K562 (cell line): ENCODE data around the gene TMEM132D. TPM values are rescaled to one million over a fixed set of nuclear protein-coding genes. Genes with fewer than 3 reads are reported as not detected.

Experiments
- ATAC-seq: fragments of 200-7000 bp; cut with Tn5 transposase; 3 replicates; pipeline ENCODE4 v1.9.1; 2020; ENCODE audit warnings: moderate library complexity
- BruUV-seq: library from RNA; stranded (reverse); fragments of 400-500 nt; replicated peaks from 2 replicates; lab custom pipeline; 2021; lab: Mats Ljungman, UMichigan
- CTCF ChIA-PET: fragments of 300-600 bp; formaldehyde crosslinking; extraction: SDS; loops from one replicate; lab custom pipeline; 2021; ENCODE audit warnings: low intra/inter-chr PET ratio; lab: Yijun Ruan, JAX
- POLR2A ChIA-PET: fragments of 300-600, 350-650 bp; sonication (Branson Sonifier 250); formaldehyde crosslinking; extraction: SDS; loops from one replicate; lab custom pipeline; 2021; ENCODE audit warnings: antibody characterized with exemption, inconsistent platforms; lab: Yijun Ruan, JAX
- DNase-seq, 4 experiments: peaks; one replicate each; pipeline versions ENCODE4 v3.0.0 to v3.0.0-alpha.2; 2011 to 2018; ENCODE audit warnings: low spot score in 3 of 4, mixed read lengths in 3 of 4; ENCODE audit errors: extremely low read depth in 1 of 4
- FAIRE-seq: peaks from 2 replicates; lab custom pipeline; 2011; peaks lifted over from hg19 to GRCh38; lab: Jason Lieb, UNC
- H2AFZ ChIP-seq: 2 replicates; pipeline ENCODE4 v1.6.0; 2011; ENCODE audit warnings: low read depth, low read length, control low read depth, inconsistent platforms
- H3K27ac ChIP-seq: fragments of 200-600 bp; 3 replicates; pipeline ENCODE4 v1.8.0; 2011; ENCODE audit warnings: low read depth, mild to moderate bottlenecking, control low read depth, inconsistent platforms, low read length, moderate library complexity, mixed read lengths; ENCODE audit errors: extremely low read depth
- H3K27me3 ChIP-seq, 2 experiments: fragments of 300-600 bp in 1 of 2; 2 replicates in 1 of 2; 3 replicates in 1 of 2; pipeline versions ENCODE4 v1.6.0 to v1.8.0; 2011; ENCODE audit warnings: inconsistent platforms in 2 of 2, low read length in 2 of 2, mild to moderate bottlenecking in 1 of 2, mixed read lengths in 1 of 2, moderate library complexity in 1 of 2; ENCODE audit not compliant: control insufficient read depth in 2 of 2, insufficient read depth in 2 of 2
- H3K36me3 ChIP-seq: fragments of 300-600 bp; 3 replicates; pipeline ENCODE4 v1.8.0; 2011; ENCODE audit warnings: mild to moderate bottlenecking, low read length, inconsistent platforms; ENCODE audit not compliant: control insufficient read depth, insufficient read depth
- H3K4me1 ChIP-seq, 2 experiments: fragments of 200-600 bp in 1 of 2; replicated peaks in 1 of 2; 2 replicates in 1 of 2; 3 replicates in 1 of 2; pipeline versions ENCODE4 v1.5.1 to v1.8.0; 2011; ENCODE audit warnings: inconsistent platforms in 2 of 2, low read length in 2 of 2, mild to moderate bottlenecking in 1 of 2, mixed read lengths in 1 of 2, moderate library complexity in 1 of 2; ENCODE audit not compliant: control insufficient read depth in 2 of 2, insufficient read depth in 2 of 2
- H3K4me2 ChIP-seq: 2 replicates; pipeline ENCODE4 v1.6.1; 2011; ENCODE audit warnings: low read length, control low read depth, inconsistent platforms, mixed read lengths; ENCODE audit not compliant: insufficient read depth
- H3K4me3 ChIP-seq: fragments of 200-600 bp; sonication (generic), shearing (Covaris generic); 2 replicates; pipeline ENCODE4 v1.5.1; 2016; ENCODE audit warnings: control low read depth, inconsistent platforms
- H3K79me2 ChIP-seq: fragments of 200-600 bp; 3 replicates; pipeline ENCODE4 v1.8.0; 2011; ENCODE audit warnings: low read length, inconsistent platforms; ENCODE audit not compliant: control insufficient read depth, insufficient read depth
- H3K9ac ChIP-seq, 2 experiments: 2 replicates each; pipeline versions ENCODE4 v1.6.0 to v1.6.1; 2011; ENCODE audit warnings: low read depth in 2 of 2, low read length in 2 of 2, control low read depth in 1 of 2, inconsistent platforms in 1 of 2, mild to moderate bottlenecking in 1 of 2, mixed read lengths in 1 of 2; ENCODE audit not compliant: insufficient read depth in 1 of 2
- H3K9me1 ChIP-seq: one replicate; pipeline ENCODE4 v1.6.0; 2011; ENCODE audit warnings: inconsistent platforms, mild to moderate bottlenecking, low read length, moderate library complexity; ENCODE audit not compliant: control insufficient read depth, insufficient read depth
- H3K9me3 ChIP-seq: replicated peaks from 2 replicates; pipeline ENCODE4 v1.5.1; 2011; ENCODE audit warnings: low read depth, low read length, inconsistent platforms; ENCODE audit not compliant: control insufficient read depth, insufficient read depth
- H4K20me1 ChIP-seq: replicated peaks from 2 replicates; pipeline ENCODE4 v1.6.1; 2011; ENCODE audit warnings: low read length, inconsistent platforms, mixed read lengths; ENCODE audit not compliant: control insufficient read depth, insufficient read depth
- BRF1 ChIP-seq: IDR thresholded peaks from 3 replicates; pipeline ENCODE4 v1.6.1; 2011; ENCODE audit warnings: borderline replicate concordance, mild to moderate bottlenecking; ENCODE audit not compliant: insufficient read length; ENCODE audit errors: extremely low read depth
- HMGXB4 ChIP-seq: sonication (generic); formaldehyde crosslinking; IDR thresholded peaks from 2 replicates; pipeline ENCODE4 v1.8.1; 2023; ENCODE audit warnings: mild to moderate bottlenecking, missing genetic modification reagents
- RBM14 ChIP-seq: fragments of 200-400 bp; formaldehyde crosslinking; IDR thresholded peaks from 2 replicates; pipeline ENCODE4 v1.6.1; 2018; ENCODE audit warnings: low read depth, mild to moderate bottlenecking, low read length, moderate library complexity, borderline replicate concordance; ENCODE audit not compliant: insufficient read depth
- RBM15 ChIP-seq: fragments of 200-400 bp; formaldehyde crosslinking; IDR thresholded peaks from 2 replicates; pipeline ENCODE4 v1.6.1; 2018; ENCODE audit warnings: mild to moderate bottlenecking, low read length, moderate library complexity; ENCODE audit not compliant: insufficient read depth
- WGBS: fragments of 100-300 bp; shearing (Covaris generic); methylation state at CpG from one replicate; pipeline ENCODE4 v1.1.6; 2016; ENCODE audit warnings: low coverage, mixed read lengths; ENCODE audit not compliant: insufficient coverage; ENCODE audit errors: missing lambda C conversion rate; 5-methylcytosine and 5-hydroxymethylcytosine counted together
- in situ Hi-C: fragments of 300-500 bp; cut with MboI; formaldehyde crosslinking; loops from 4 replicates; pipeline ENCODE4 v1.15.0; 2018; ENCODE audit warnings: inconsistent platforms, mixed read lengths
- intact Hi-C: fragments of 100-400 bp; cut with micrococcal nuclease; formaldehyde crosslinking; loops from 2 replicates; pipeline ENCODE4 v1.14.2; 2022
- polyA plus RNA-seq, 8 experiments: library from polyadenylated mRNA; depleted of rRNA in 4 of 8; stranded (reverse) in 5 of 8; unstranded in 3 of 8; fragments of >200 nt; fragmentation: Nextera tagmentation in 2 of 8; fragmentation: Illumina TruSeq in 1 of 8; extraction: Ambion mirVana in 2 of 8; extraction: Trizol in 1 of 8; gene quantifications; 2 replicates each; pipeline versions ENCODE4 v1.2.1 to v1.2.3, GENCODE V29; 2011 to 2014; ENCODE audit warnings: inconsistent platforms in 1 of 8, missing spikeins in 1 of 8
- total RNA-seq, 7 experiments: library from RNA; depleted of rRNA in 6 of 7; stranded (reverse); fragments of >200 nt in 6 of 7; fragmentation: Illumina TruSeq in 2 of 7; extraction: Trizol in 2 of 7; gene quantifications; 2 replicates each; pipeline versions ENCODE4 v1.2.1 to v1.2.3, GENCODE V29; 2011 to 2021; ENCODE audit warnings: low replicate concordance in 1 of 7

Gene TMEM132D
- total and polyA plus RNA-seq, 9 of the 15 experiments (the other 6 are each of a cell fraction or from before 2014, with no cell fraction given), result not detected

- H4K20me1 ChIP-seq, result no peaks in the 10 kb centered on the region
- intact Hi-C loops, result no loop called here
- no peak for FAIRE-seq
- no peak for ATAC-seq
- H3K9me3 ChIP-seq, result no peaks in the 10 kb centered on the region
- no peaks in the 10 kb centered on the region for H3K79me2 ChIP-seq
- in situ Hi-C loops, result no loop called here
- TF ChIP-seq RBM15 (no peak), RBM14 (no peak), HMGXB4 (CRISPR knock-in tag) (no peak), BRF1 (no peak)
- H3K4me2 ChIP-seq, result no peak overlapping the region
- H2AFZ ChIP-seq, result no peak overlapping the region
- POLR2A ChIA-PET, result no interaction called here
- CTCF ChIA-PET, result no interaction called here
- WGBS, result 0% methylated on average over 4 of the region's 4 CpGs
- no peaks in the 10 kb centered on the region for H3K36me3 ChIP-seq
- peaks cover 0 to 15% of the 10 kb centered on the region in 2 experiments; a peak in 2 of 5 replicates for H3K27me3 ChIP-seq
- DNase-seq, result no peak
- H3K4me3 ChIP-seq, result no peak overlapping the region
- no peaks in the 10 kb centered on the region for H3K9me1 ChIP-seq
- no peaks in the 10 kb centered on the region for H3K4me1 ChIP-seq
- no peak overlapping the region for H3K9ac ChIP-seq
- H3K27ac ChIP-seq, result no peak overlapping the region
- no TSS peak for BruUV-seq
Observed at GRCh38 chr12:129746318-129746717, 157.5 kb downstream of the TMEM132D start.
